T-helper 17 cell (primary cell): Measurements from ENCODE around the gene TBX18. TPM values are rescaled to one million over a fixed set of nuclear protein-coding genes. Genes with fewer than 3 reads are reported as not detected.
A peak's percentile ranks its signal among the peaks of the same experiment; 100 is the strongest.

Experiments used
- ATAC-seq: fragments of 150-1000 bp; cut with Tn5 transposase; 2 replicates; pipeline ENCODE4 v1.10.0; 2021; ENCODE audit warnings: mild to moderate bottlenecking, moderate library complexity
- DNase-seq, 3 donors: peaks; one replicate each; pipeline versions ENCODE4 v3.0.0 to v3.0.0-alpha.2; 2020 to 2021
- H3K9me3 ChIP-seq: one replicate; pipeline ENCODE4 v1.7.0; 2013; ENCODE audit warnings: low read length, mild to moderate bottlenecking; ENCODE audit not compliant: control insufficient read depth, poor library complexity, severe bottlenecking
- H3K27ac Mint-ChIP-seq: one replicate; pipeline ENCODE4 v1.8.0; 2022; ENCODE audit warnings: mild to moderate bottlenecking, moderate library complexity, mixed read lengths
- H3K27me3 Mint-ChIP-seq: one replicate; pipeline ENCODE4 v1.8.0; 2022; ENCODE audit warnings: mixed read lengths
- H3K36me3 Mint-ChIP-seq: one replicate; pipeline ENCODE4 v1.8.0; 2022; ENCODE audit warnings: low read depth, mixed read lengths
- H3K4me1 Mint-ChIP-seq: one replicate; pipeline ENCODE4 v1.8.0; 2022; ENCODE audit warnings: mild to moderate bottlenecking, mixed read lengths
- H3K4me3 Mint-ChIP-seq: one replicate; pipeline ENCODE4 v1.8.0; 2022; ENCODE audit warnings: mild to moderate bottlenecking, moderate library complexity, mixed read lengths
- total RNA-seq, 4 donors: library from RNA in 2 of 4; stranded (reverse) in 2 of 4; gene quantifications; one replicate each; pipeline ENCODE4 v1.2.3 and lab custom pipeline; 2022 to 2026

The TBX18 gene
- total RNA-seq, 2 donors from 2014 or later: not detected

- Mint-ChIP-seq H3K4me3 (no peak overlapping the region), H3K27ac (no peak overlapping the region), H3K36me3 (peaks cover 5% of the 10 kb centered on the region), H3K27me3 (peaks cover 72% of the 10 kb centered on the region), H3K4me1 (peaks cover 4% of the 10 kb centered on the region)
- no peaks in the 10 kb centered on the region for H3K9me3 ChIP-seq
- ATAC-seq (no peak), DNase-seq (no peak)
These were observed 4.9 kb upstream of the TBX18 start for GRCh38 chr6:84769306-84769705.

GRCh38 chr6:84768442-84769174, 4.2 kb upstream of the TBX18 start:
- H3K4me1 Mint-ChIP-seq: peaks cover 4% of the 10 kb centered on the region
- H3K4me3 Mint-ChIP-seq: no peak overlapping the region
- peaks cover 71% of the 10 kb centered on the region for H3K27me3 Mint-ChIP-seq
- DNase-seq (no peak), ATAC-seq (no peak)
- H3K9me3 ChIP-seq: no peaks in the 10 kb centered on the region
- no peak overlapping the region for H3K27ac Mint-ChIP-seq
- H3K36me3 Mint-ChIP-seq: peaks cover 8% of the 10 kb centered on the region

GRCh38 chr6:84767526-84768201, 3.3 kb upstream of the TBX18 start:
- ATAC-seq (no peak), DNase-seq (no peak)
- H3K4me1 Mint-ChIP-seq: peaks cover 4% of the 10 kb centered on the region
- H3K9me3 ChIP-seq: no peaks in the 10 kb centered on the region
- peaks cover 72% of the 10 kb centered on the region for H3K27me3 Mint-ChIP-seq
- no peak overlapping the region for H3K27ac Mint-ChIP-seq
- H3K36me3 Mint-ChIP-seq: peaks cover 8% of the 10 kb centered on the region
- H3K4me3 Mint-ChIP-seq: no peak overlapping the region

DNA sequence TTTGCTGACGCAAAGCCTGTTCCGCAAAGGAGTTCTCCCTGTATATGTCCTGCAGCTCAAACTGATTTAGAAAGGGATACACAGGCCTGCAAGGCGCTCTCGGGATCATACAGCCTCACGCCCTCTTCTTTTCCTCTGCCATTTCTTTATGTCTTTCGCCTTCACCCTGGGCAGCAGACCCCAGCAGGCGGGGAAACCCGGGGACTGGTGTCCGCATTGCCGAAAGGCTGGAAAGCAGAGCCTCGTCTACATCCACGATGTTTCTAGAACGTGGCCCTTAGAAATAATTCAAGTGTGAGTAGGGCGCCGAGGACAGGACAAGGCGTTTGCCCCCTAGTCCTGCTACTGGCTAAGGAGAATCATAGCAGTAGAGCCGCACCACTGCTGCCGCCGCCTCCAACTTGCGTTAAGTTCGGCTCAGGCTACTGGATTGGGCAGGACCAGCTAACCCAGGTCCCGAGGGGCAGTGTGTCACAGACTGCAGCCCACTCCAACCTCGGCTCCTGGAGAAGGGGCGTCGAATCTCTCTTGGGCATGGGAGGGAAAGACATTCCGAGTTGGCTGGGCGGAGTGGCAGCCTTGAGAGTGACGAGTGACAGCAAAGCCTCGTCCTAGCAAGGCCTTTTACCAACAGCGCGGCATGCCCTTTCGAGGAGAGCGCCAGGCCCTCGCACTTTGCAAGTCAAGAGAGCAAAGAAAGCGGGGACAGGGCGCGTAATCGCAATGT, 2.6 kb upstream of the TBX18 start:
- H3K4me1 Mint-ChIP-seq: peaks cover 4% of the 10 kb centered on the region
- H3K36me3 Mint-ChIP-seq: peaks cover 8% of the 10 kb centered on the region
- peaks cover 69% of the 10 kb centered on the region for H3K27me3 Mint-ChIP-seq
- no peak overlapping the region for H3K27ac Mint-ChIP-seq
- no peak for ATAC-seq
- H3K4me3 Mint-ChIP-seq: no peak overlapping the region
- no peak for DNase-seq
- H3K9me3 ChIP-seq: no peaks in the 10 kb centered on the region

DNA sequence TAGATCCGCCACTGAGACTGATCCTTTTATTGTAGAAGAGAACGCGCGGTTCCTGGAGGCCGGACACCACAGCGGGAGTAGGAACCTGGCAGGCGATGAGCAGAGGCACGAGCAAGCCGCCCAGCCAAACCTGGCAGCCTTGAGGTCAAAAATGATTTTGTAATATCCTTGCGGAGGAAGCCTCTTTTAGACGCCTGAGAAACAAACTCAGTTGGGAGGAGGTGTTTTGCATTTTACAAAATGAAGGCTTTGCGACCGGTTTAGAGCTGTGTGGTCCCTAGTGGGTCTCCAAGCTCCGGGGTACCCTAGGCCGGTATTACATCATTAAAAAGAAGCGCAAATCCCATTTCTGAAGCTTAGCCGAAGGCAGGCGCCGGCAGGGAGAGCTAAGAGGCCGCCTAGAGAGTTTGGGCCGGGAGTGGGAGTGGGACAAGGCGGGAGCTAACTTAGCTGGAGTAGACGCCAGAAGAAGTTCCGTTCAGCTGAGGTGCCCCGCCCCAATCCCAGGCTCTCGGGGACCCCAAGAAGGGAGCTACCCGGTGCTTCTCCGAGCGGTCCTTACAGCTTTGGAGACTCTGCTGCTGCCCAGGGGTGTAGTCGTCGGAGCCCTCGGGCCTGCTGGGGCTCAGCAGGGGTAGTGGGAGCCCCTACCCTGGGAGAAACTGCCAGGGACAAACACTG, 1.9 kb upstream of the TBX18 start:
- H3K9me3 ChIP-seq: no peaks in the 10 kb centered on the region
- Mint-ChIP-seq H3K36me3 (peaks cover 8% of the 10 kb centered on the region), H3K4me1 (peaks cover 4% of the 10 kb centered on the region), H3K4me3 (no peak overlapping the region), H3K27me3 (peaks cover 67% of the 10 kb centered on the region), H3K27ac (no peak overlapping the region)
- ATAC-seq (no peak), DNase-seq (no peak)

DNA sequence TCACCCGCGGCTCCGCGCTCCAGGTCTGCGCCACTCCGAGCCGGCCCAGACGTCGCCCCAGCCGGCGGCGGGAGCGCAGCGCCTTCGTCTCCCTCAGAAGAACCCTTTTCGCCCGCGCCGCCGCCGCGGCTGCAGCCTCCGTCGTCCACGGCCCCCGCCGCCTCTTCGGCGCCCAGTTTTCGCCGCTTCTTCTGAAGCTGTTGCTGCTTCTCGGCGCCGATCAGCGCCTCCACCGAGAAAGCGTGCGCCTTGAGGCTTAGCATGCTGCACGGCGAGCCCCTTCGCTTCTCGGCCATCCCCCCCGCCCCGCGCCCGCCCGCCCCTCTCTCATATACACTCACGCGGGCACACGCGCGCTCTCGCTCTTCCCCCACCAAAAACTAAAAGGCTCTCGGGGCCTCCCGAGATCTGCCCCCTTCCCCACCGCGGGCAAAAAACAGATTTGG, 489 bp downstream of the TBX18 start:
- Mint-ChIP-seq H3K27ac (no peak overlapping the region), H3K4me3 (peak overlapping the region; percentile 26), H3K27me3 (peaks cover 63% of the 10 kb centered on the region), H3K36me3 (peaks cover 6% of the 10 kb centered on the region), H3K4me1 (peaks cover 4% of the 10 kb centered on the region)
- DNase-seq (no peak), ATAC-seq (no peak)
- no peaks in the 10 kb centered on the region for H3K9me3 ChIP-seq

DNA sequence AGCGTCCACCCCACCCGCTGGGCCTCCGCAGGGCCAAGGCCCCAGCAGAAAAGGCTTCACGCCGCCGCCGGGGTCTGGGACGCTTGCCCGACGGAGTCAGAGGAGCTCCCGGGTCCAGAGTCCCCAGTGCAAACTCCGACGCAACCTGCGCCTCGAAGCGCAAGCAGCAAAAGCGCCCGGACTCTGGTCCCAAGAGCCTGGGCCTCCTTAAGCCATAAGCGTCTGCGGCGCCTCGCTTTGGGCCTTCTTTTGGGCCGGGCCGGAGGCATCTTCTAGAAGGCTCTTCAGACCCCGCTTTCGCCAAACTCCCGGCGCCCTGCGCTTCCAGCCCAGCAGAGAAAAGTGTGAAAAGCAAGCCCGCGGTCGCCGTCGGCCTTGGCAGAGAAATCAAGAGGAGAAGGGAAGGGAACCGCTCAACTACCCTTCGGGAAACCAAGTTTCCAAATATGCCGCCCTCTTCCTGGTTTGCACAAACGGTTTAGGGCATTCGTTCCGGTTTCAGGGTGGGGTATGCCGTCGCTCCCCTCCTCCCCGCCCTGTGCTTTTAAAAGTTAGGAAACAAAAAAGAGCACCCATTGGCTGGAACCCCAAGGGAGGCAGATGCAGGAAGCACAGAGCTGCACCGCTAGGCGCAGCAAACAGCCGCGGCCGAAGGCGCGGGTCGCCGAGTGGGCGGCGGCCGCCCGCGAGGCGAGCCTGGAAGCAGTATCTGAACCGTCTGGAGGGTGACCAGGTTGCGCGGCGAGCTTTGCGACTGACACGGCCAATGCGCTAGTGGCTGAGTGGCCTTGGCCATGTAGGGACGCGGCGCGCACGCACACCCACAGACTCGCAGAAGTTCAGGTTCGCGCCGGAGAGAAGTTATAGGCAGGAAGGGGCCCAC, 1.2 kb downstream of the TBX18 start:
- peaks cover 4% of the 10 kb centered on the region for H3K4me1 Mint-ChIP-seq
- H3K36me3 Mint-ChIP-seq: peaks cover 4% of the 10 kb centered on the region
- no peak overlapping the region for H3K4me3 Mint-ChIP-seq
- peaks cover 57% of the 10 kb centered on the region for H3K27me3 Mint-ChIP-seq
- no peak for DNase-seq
- no peak overlapping the region for H3K27ac Mint-ChIP-seq
- ATAC-seq: no peak
- H3K9me3 ChIP-seq: no peaks in the 10 kb centered on the region

GRCh38 chr6:84762220-84763002, 2.0 kb downstream of the TBX18 start:
- Mint-ChIP-seq H3K4me1 (peaks cover 4% of the 10 kb centered on the region), H3K27me3 (peaks cover 48% of the 10 kb centered on the region), H3K36me3 (peaks cover 4% of the 10 kb centered on the region), H3K4me3 (no peak overlapping the region), H3K27ac (no peak overlapping the region)
- DNase-seq (no peak), ATAC-seq (no peak)
- H3K9me3 ChIP-seq: no peaks in the 10 kb centered on the region

GRCh38 chr6:84758486-84758885, 5.9 kb downstream of the TBX18 start:
- no peaks in the 10 kb centered on the region for H3K9me3 ChIP-seq
- H3K27me3 Mint-ChIP-seq: peaks cover 24% of the 10 kb centered on the region
- DNase-seq (no peak), ATAC-seq (no peak)
- no peaks in the 10 kb centered on the region for H3K36me3 Mint-ChIP-seq
- H3K27ac Mint-ChIP-seq: no peak overlapping the region
- H3K4me3 Mint-ChIP-seq: no peak overlapping the region
- H3K4me1 Mint-ChIP-seq: no peaks in the 10 kb centered on the region

DNA sequence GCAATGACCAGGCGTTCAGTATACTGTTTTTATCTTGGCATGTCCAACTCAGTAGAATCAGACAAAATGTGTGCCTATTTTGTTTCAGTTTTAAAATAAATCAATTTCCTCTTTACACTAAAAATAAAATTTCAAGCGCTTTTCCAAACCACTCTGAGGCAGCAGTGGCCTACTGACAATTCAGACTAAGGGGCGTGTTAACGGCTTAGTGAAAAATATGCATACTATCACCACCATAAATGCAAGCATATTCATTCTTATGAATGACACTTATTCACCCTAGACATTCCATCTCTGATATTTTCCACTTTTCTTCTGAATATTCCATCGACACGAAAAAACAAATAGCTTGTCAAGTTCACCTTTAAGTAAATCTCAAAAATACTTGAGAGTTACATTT, 7.5 kb downstream of the TBX18 start:
- no peak for ATAC-seq
- DNase-seq: no peak
- peaks cover 13% of the 10 kb centered on the region for H3K27me3 Mint-ChIP-seq
- no peak overlapping the region for H3K27ac Mint-ChIP-seq
- H3K9me3 ChIP-seq: no peaks in the 10 kb centered on the region
- H3K36me3 Mint-ChIP-seq: no peaks in the 10 kb centered on the region
- no peaks in the 10 kb centered on the region for H3K4me1 Mint-ChIP-seq
- H3K4me3 Mint-ChIP-seq: no peak overlapping the region

DNA sequence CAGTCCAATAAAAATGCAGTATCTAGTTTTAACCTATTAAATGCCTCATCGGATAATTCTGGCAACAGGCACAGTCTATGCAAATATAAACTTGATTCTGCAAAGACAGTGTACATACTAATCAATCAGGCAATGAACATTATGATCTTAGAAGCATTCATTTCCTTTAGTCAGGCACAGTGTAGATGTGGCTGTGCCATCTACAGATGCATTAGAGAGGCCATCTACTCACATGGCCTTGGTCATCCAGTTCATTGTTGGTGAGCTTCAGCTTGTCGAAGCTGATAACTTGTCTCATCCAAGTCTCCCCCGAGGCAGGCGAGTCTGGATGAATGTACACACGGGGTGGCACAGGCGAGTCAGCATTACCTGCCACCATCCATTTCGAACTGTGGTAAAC, 7.9 kb downstream of the TBX18 start:
- no peaks in the 10 kb centered on the region for H3K36me3 Mint-ChIP-seq
- no peak overlapping the region for H3K4me3 Mint-ChIP-seq
- H3K27me3 Mint-ChIP-seq: peaks cover 9% of the 10 kb centered on the region
- H3K27ac Mint-ChIP-seq: no peak overlapping the region
- H3K9me3 ChIP-seq: no peaks in the 10 kb centered on the region
- no peaks in the 10 kb centered on the region for H3K4me1 Mint-ChIP-seq
- ATAC-seq (no peak), DNase-seq (no peak)

- no peak overlapping the region for H3K27ac Mint-ChIP-seq
- H3K9me3 ChIP-seq: no peaks in the 10 kb centered on the region
- no peak for DNase-seq
These were observed 11.2 kb downstream of the TBX18 start for GRCh38 chr6:84753173-84753572.

More at GRCh38 chr6:84753173-84753572, 11.2 kb downstream of the TBX18 start:
- ATAC-seq: no peak
- Mint-ChIP-seq H3K36me3 (no peaks in the 10 kb centered on the region), H3K4me3 (no peak overlapping the region), H3K4me1 (no peaks in the 10 kb centered on the region), H3K27me3 (peaks cover 4% of the 10 kb centered on the region)
